Hypothalamus (tissue), 51 donors: ENCODE results near the gene ZNF429.
"Not testable (repeated sequence)": the region's sequence is repeated elsewhere in the genome, so short reads cannot be mapped to it uniquely, and the experiment has no call there.

Source experiments
- DNase-seq, 51 donors: peaks; one replicate each; lab custom pipeline; 2025; lab: John Stamatoyannopoulos, UW

Gene ZNF429

GRCh38 chr19:21587549-21587948 is 82.1 kb downstream of the ZNF429 start:
- DNase-seq: no peak

- no peak for DNase-seq
Observed at GRCh38 chr19:21588065-21588601, 82.7 kb downstream of the ZNF429 start.

DNA sequence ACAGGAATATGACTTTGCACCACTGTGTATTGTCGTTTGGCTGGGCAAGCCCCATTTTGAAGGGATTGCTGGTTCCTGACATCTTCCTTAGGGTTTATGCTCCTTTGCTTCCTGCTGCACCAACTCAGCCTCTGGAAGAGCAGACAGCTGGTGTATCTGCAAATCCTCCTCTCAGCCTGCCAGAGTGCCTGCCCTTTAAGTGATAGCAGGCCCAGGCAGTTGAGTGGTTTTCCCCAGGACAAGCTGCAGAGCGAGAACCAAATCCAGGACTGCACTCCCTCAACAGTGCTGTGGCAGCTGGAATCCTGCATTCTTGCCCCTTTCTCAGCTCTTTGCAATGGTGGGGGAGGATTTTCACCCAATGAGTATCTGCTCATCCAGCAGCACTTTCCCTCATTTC is 85.5 kb downstream of the ZNF429 start:
- DNase-seq: no peak

GRCh38 chr19:21593008-21593481 is 87.6 kb downstream of the ZNF429 start:
- DNase-seq: no peak

- no peak for DNase-seq
Observed at GRCh38 chr19:21593502-21593901, 88.1 kb downstream of the ZNF429 start.

DNA sequence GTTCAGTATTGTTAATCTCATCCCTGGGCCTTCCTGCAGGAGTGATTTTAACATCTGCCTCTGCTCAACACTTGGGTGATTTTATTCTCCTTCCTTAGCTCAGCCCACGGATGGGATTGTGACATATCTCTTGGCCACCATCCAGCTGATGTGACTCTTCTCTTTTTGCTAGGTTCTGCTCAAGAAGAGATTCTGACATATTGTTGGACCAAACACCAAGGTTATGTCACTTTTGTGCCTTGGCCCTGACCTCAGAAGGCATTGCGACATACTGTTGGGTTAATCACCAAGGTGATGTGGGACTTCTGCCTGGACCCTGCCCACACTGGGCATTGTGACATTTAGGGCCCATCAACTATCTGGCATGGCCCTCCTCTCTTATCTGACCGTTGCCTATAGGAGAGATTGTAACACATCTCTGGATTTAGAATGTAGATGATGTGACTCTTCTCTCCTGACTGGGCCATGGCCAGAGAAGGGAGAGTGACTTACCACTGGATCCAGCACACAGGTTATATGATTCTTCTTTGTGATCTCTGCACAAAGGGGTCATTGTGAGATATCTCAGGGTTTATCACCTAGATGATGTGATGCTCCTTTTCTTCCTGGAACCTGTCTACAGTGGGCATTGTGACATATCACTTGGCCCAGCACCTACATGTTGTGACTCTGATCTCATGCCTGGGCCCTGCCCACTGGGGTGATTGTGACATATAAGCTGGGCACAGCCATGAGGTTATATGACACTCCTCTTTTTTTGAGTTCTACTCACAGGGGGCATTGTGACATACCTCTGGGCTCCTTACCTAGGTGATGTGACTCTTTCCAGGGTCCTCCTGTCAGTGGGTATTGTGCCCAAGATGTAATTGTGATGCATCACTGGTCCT is 88.8 kb downstream of the ZNF429 start:
- DNase-seq: no peak

DNA sequence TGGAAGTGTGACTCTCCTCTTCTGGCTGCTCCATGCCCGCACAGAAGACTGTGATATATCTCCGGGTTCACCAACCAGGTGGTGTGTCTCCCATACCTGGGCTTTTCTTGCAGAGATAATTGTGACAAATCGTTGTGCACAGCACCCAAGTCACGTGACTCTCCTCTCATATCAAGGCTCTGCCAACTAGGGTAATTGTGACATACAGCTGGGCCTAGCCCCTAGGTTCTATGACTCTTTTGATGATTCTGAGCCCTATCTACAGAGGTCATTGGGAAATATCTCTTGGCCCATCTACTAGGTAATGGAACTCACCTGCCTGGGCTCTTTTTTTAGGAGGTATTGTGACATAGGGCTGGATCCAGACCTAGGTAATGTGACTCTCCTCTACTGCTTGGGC is 89.8 kb downstream of the ZNF429 start:
- no peak for DNase-seq

- DNase-seq: no peak
Observed at GRCh38 chr19:21602082-21602658, 96.8 kb downstream of the ZNF429 start.

- not testable (repeated sequence) for DNase-seq
Observed at GRCh38 chr19:21602659-21603430, 97.4 kb downstream of the ZNF429 start.

- DNase-seq: peak in 1 of 51 donors; percentile 1
Observed at GRCh38 chr19:21603431-21604231, 98.2 kb downstream of the ZNF429 start.

DNA sequence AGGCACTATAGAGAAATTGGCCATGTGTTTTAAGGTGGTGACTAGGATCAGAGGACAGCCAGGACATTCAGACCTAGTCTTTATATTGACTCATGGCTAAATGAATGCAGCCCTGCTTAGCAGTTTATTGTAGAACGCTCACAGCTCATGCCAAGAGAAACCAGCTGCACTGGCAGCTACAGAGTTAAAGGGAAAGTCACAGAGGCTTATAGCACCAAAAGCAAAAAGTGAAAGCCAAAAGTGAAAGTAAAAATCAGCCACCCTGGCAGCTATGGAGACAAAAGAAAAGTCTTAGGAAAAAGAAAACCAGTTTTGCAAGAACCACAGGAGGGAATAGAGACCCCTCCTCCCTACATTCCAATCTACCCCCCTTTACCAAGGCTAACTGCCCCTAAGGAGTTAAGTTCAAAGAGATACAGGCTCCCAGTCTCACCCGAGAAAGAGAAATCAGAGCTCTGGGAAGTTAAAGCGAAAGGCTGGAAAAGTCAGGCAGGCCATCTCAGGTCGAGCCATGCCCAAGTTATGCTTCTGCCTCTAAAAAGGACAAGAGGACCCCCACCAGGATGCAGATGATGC is 99.0 kb downstream of the ZNF429 start:
- peak in 3 of 51 donors; percentile 2 to 25 (median 3) for DNase-seq
